Upper lobe of right lung (tissue), 1 donor: Measurements from ENCODE around the gene NPLOC4. TPM values are rescaled to one million over a fixed set of nuclear protein-coding genes. Genes with fewer than 3 reads are reported as not detected.

Experiments
- ATAC-seq: fragments of 200-7000 bp; cut with Tn5 transposase; one replicate; pipeline ENCODE4 v1.9.1; 2020; ENCODE audit warnings: mild to moderate bottlenecking, moderate library complexity
- DNase-seq: peaks from one replicate; pipeline ENCODE4 v3.0.0-alpha.2; 2020
- H3K27ac ChIP-seq: fragments of 200-600 bp; one replicate; pipeline ENCODE4 v1.8.0; 2022
- H3K27me3 ChIP-seq: fragments of 200-600 bp; one replicate; pipeline ENCODE4 v1.8.0; 2022; ENCODE audit warnings: mild to moderate bottlenecking
- H3K36me3 ChIP-seq: fragments of 200-600 bp; one replicate; pipeline ENCODE4 v1.8.0; 2022
- H3K4me1 ChIP-seq: fragments of 200-600 bp; one replicate; pipeline ENCODE4 v1.8.0; 2022
- H3K4me3 ChIP-seq: fragments of 200-600 bp; one replicate; pipeline ENCODE4 v1.8.0; 2022; ENCODE audit warnings: mild to moderate bottlenecking
- H3K9me3 ChIP-seq: fragments of 200-600 bp; one replicate; pipeline ENCODE4 v1.8.0; 2022
- intact Hi-C: fragments of 100-400 bp; cut with DNase I; formaldehyde crosslinking; loops from one replicate; pipeline ENCODE4 v1.11.0; 2022
- total RNA-seq: library from RNA; stranded (reverse); fragmentation: NEBNext Ultra II Directional; extraction: Animal tissue kit (Norgen Biotek cat#: 25700); gene quantifications from one replicate; pipeline ENCODE4 v1.2.1, GENCODE V29; 2021
- TF ChIP-seq, protein P1 (sequence below): fragments of 200-600 bp; IDR thresholded peaks from one replicate; pipeline ENCODE4 v1.8.0; 2022; ENCODE audit warnings: antibody characterized with exemption
- donor health status: DM: no; HTN: yes; CAD: no; lungs with severe emphysema.

NPLOC4 gene
- total RNA-seq, 1 donor from 2014 or later = 93.6 TPM

DNA sequence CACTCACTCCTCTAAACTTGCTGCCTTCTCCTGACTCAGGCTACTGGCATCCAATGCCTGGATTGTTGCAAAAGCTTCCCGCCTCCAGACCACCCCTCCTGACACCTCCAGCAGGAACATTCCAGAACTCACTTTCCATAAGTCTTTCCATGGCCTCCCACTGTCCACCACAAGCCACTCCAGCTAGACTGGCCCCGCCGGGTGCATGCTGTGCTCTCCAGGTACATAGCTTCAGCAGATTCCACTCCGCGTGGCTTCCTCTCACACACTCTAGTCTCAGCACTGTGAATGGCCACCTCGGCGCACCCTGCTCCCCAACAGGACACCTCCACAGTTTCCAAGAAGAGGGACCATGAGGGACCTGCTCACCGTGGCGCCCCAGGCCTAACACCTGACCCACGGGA, 58.9 kb downstream of the NPLOC4 start:
- no peak for DNase-seq
- TF ChIP-seq, protein P1, sequence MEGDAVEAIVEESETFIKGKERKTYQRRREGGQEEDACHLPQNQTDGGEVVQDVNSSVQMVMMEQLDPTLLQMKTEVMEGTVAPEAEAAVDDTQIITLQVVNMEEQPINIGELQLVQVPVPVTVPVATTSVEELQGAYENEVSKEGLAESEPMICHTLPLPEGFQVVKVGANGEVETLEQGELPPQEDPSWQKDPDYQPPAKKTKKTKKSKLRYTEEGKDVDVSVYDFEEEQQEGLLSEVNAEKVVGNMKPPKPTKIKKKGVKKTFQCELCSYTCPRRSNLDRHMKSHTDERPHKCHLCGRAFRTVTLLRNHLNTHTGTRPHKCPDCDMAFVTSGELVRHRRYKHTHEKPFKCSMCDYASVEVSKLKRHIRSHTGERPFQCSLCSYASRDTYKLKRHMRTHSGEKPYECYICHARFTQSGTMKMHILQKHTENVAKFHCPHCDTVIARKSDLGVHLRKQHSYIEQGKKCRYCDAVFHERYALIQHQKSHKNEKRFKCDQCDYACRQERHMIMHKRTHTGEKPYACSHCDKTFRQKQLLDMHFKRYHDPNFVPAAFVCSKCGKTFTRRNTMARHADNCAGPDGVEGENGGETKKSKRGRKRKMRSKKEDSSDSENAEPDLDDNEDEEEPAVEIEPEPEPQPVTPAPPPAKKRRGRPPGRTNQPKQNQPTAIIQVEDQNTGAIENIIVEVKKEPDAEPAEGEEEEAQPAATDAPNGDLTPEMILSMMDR = no peak
- intact Hi-C loops = no loop called here
- Histone ChIP-seq H3K27me3 (no peaks in the 10 kb centered on the region), H3K36me3 (peaks cover 68% of the 10 kb centered on the region), H3K27ac (no peak overlapping the region), H3K4me3 (no peak overlapping the region), H3K9me3 (no peaks in the 10 kb centered on the region), H3K4me1 (no peaks in the 10 kb centered on the region)
- ATAC-seq = peak; percentile 3

GRCh38 chr17:81577278-81578000, 59.5 kb downstream of the NPLOC4 start:
- Histone ChIP-seq H3K27ac (no peak overlapping the region), H3K4me3 (no peak overlapping the region)
- intact Hi-C loops = no loop called here

DNA sequence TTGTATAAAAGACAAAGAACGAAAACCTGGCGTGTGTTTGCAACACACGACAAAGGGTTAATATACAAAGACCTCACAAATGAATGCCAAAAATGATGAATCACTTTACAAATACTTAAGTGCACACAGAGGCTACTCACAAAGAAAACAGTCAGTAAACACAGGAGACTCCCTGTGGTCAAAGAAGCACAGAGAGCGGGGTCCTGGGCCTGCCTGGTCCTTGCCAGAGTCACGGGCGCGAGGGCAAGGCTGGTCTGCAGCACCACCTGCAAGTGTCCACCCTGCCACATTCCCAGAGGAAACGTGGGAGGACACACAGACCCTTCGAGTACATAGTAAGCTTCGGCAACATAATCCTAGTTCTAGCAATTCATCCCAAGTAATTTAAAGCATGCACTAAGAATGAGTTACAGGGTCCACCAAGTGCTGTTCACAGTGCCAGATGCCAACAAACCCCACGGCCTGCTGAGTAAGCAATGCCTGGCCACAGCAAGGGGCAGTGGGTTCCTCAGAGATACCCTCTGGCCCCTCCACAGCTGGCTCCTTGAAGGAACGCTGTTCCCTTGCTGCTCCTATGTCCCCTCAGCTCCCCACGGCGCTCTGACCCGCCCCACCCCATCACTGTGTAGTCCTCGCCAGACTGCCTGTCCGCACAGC, 60.2 kb downstream of the NPLOC4 start:
- Histone ChIP-seq H3K4me1 (no peaks in the 10 kb centered on the region), H3K27me3 (no peaks in the 10 kb centered on the region), H3K27ac (no peak overlapping the region), H3K36me3 (peaks cover 68% of the 10 kb centered on the region), H3K4me3 (no peak overlapping the region), H3K9me3 (no peaks in the 10 kb centered on the region)
- TF ChIP-seq, protein P1 = no peak
- DNase-seq (no peak), ATAC-seq (peak; percentile 57)
- intact Hi-C loops = no loop called here

More at GRCh38 chr17:81577278-81578000, 59.5 kb downstream of the NPLOC4 start:
- DNase-seq = no peak
- Histone ChIP-seq H3K9me3 (no peaks in the 10 kb centered on the region), H3K36me3 (peaks cover 68% of the 10 kb centered on the region), H3K27me3 (no peaks in the 10 kb centered on the region), H3K4me1 (no peaks in the 10 kb centered on the region)
- peak; percentile 74 for ATAC-seq
- TF ChIP-seq, protein P1 = no peak

GRCh38 chr17:81575836-81576235, 61.1 kb downstream of the NPLOC4 start:
- Histone ChIP-seq H3K4me3 (no peak overlapping the region), H3K36me3 (peaks cover 69% of the 10 kb centered on the region), H3K4me1 (no peaks in the 10 kb centered on the region), H3K9me3 (no peaks in the 10 kb centered on the region), H3K27me3 (no peaks in the 10 kb centered on the region), H3K27ac (no peak overlapping the region)
- no peak for ATAC-seq
- TF ChIP-seq, protein P1 = no peak
- intact Hi-C loops = no loop called here
- no peak for DNase-seq

- DNase-seq (no peak), ATAC-seq (no peak)
- H3K27me3 ChIP-seq = no peaks in the 10 kb centered on the region
- H3K4me1 ChIP-seq = no peaks in the 10 kb centered on the region
- intact Hi-C loops = no loop called here
- H3K9me3 ChIP-seq = no peaks in the 10 kb centered on the region
- peaks cover 70% of the 10 kb centered on the region for H3K36me3 ChIP-seq
- H3K27ac ChIP-seq = no peak overlapping the region
- no peak overlapping the region for H3K4me3 ChIP-seq
- TF ChIP-seq, protein P1 = no peak
Measured at GRCh38 chr17:81574643-81574956, 62.3 kb downstream of the NPLOC4 start.
